Measurements from ENCODE around the gene DNAJA2. TPM values are rescaled to one million over a fixed set of nuclear protein-coding genes. Genes with fewer than 3 reads are reported as not detected.
"Not testable (repeated sequence)": the region's sequence is repeated elsewhere in the genome, so short reads cannot be mapped to it uniquely, and the experiment has no call there.

Gene DNAJA2
- total RNA-seq, 1 experiment from 2014 or later: 101 TPM

DNA sequence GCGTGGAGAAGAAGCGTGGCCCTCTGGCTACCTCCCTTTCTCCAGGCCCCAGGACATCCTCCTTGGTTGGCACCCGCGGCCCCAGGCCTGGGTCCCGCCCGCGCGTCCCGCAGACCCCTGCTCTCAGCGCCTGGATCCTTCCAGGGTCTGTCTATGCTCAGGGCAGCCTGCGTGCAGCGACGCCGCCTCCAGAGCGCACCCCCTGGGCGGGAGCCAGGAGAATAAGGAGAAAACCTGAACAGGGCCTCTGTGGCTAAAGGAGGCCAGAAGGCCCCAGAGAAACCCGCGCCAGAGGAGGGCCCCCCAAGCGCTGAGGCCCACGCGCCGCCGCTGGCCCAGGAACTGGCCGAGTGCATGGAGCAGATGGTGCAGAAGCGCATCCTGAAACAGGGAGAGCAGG is 40.4 kb upstream of the DNAJA2 start:
- H3K4me3 Mint-ChIP-seq: no peak overlapping the region
- POLR2A ChIA-PET: no interaction called here
- CTCF ChIA-PET: no interaction called here
- H3K36me3 Mint-ChIP-seq: no peaks in the 10 kb centered on the region
- H3K27ac Mint-ChIP-seq: no peak overlapping the region
- peaks cover 12% of the 10 kb centered on the region for H3K4me1 Mint-ChIP-seq
- ATAC-seq: peak; percentile 43
- no peaks in the 10 kb centered on the region for H3K27me3 Mint-ChIP-seq (ENCODE audit: low read depth)
- no peak for DNase-seq (ENCODE audit: low spot score)
- TF ChIP-seq ESRRA (CRISPR knock-in tag; IDR thresholded peaks at IDR 0.05; ENCODE audit: borderline replicate concordance) (no peak), RORB (CRISPR knock-in tag; IDR thresholded peaks at IDR 0.05) (no peak), JAZF1 (CRISPR knock-in tag; IDR thresholded peaks at IDR 0.05) (no peak)
- H3K9me3 Mint-ChIP-seq: peaks cover 6% of the 10 kb centered on the region; the same call in 1 of the 2 replicates

DNA sequence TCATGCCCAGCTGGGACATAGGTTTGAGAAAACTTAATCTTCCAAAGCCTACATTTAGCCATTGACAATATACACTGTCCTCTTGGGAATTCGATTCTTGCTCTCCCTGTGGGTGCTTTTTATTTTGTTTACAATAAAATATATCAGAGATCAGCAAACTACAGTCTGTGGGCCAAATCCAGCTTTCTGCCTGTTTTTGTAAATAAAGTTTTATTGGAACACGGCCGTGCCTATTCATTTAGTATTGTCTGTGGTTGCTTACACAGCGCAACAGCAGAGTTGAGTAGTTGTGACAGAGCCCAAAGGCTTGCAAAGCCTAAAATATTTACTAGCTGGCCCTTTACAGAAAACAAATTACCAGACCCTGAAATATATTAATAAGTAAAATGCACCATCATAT is 39.7 kb upstream of the DNAJA2 start:
- TF ChIP-seq NR2C2 (CRISPR knock-in tag; IDR thresholded peaks at IDR 0.05) (no peak), ZNF138 (CRISPR knock-in tag; conservative IDR thresholded peaks at IDR 0.05) (no peak)
- Mint-ChIP-seq H3K36me3 (no peaks in the 10 kb centered on the region), H3K9me3 (peaks cover 6% of the 10 kb centered on the region; the same call in 1 of the 2 replicates), H3K4me3 (no peak overlapping the region), H3K27me3 (ENCODE audit: low read depth) (no peaks in the 10 kb centered on the region), H3K27ac (no peak overlapping the region), H3K4me1 (peaks cover 11% of the 10 kb centered on the region)
- DNase-seq (ENCODE audit: low spot score): no peak
- ChIA-PET POLR2A (no interaction called here), CTCF (no interaction called here)
- no peak for ATAC-seq

DNA sequence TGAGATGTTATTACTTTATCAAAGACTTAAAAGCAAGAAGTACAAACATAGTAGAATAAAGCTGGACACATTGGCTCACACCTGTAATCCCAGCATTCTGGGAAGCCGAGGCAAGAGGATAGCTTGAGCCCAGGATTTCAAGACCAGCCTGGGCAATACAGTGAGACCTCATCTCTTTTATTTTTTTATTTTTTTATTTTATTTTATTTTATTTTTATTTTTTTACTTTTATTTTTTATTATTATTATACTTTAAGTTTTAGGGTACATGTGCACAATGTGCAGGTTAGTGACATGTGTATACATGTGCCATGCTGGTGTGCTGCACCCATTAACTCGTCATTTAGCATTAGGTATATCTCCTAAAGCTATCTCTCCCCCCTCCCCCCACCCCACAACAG is 37.3 kb upstream of the DNAJA2 start:
- H3K36me3 Mint-ChIP-seq; DNase-seq (ENCODE audit: low spot score); H3K27ac Mint-ChIP-seq; H3K9me3 Mint-ChIP-seq; CTCF ChIA-PET; ATAC-seq; H3K4me3 Mint-ChIP-seq; H3K27me3 Mint-ChIP-seq (ENCODE audit: low read depth); H3K4me1 Mint-ChIP-seq; POLR2A ChIA-PET: not testable (repeated sequence)
- peak; percentile 96 for TF ChIP-seq HMGA2 (CRISPR knock-in tag; IDR thresholded peaks at IDR 0.05)

DNA sequence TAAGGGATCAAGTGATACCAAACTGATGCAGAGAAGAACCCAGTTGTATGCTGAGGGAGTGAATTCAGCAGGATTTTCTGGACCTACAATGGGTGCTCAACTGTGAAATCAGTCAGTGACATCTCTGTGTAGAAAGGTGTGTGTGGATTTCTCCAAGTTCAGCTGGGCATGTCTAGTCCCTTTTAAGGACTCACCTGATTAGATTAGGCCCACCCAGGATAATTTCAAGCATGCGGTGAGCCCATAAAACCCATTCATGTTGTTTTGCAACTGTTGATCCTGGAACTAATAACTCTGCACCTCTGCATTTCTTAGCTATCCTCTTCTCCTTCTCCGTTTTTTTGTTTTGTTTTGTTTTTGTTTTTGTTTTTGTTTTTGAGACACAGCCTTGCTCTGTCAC is 35.1 kb upstream of the DNAJA2 start:
- H3K4me3 Mint-ChIP-seq: no peak overlapping the region
- CTCF ChIA-PET: no interaction called here
- POLR2A ChIA-PET: no interaction called here
- H3K9me3 Mint-ChIP-seq: peaks cover 12% of the 10 kb centered on the region
- H3K36me3 Mint-ChIP-seq: no peaks in the 10 kb centered on the region
- no peak overlapping the region for H3K27ac Mint-ChIP-seq
- H3K27me3 Mint-ChIP-seq (ENCODE audit: low read depth): no peaks in the 10 kb centered on the region
- DNase-seq (ENCODE audit: low spot score) (no peak), ATAC-seq (no peak)
- H3K4me1 Mint-ChIP-seq: no peaks in the 10 kb centered on the region
- TF ChIP-seq MXD4 (CRISPR knock-in tag; IDR thresholded peaks at IDR 0.05; ENCODE audit: borderline replicate concordance) (no peak), E2F1 (CRISPR knock-in tag; IDR thresholded peaks at IDR 0.05) (no peak), NFE2L1 (CRISPR knock-in tag; IDR thresholded peaks at IDR 0.05) (no peak), GTF2I (CRISPR knock-in tag; conservative IDR thresholded peaks at IDR 0.05) (no peak), ZBTB21 (CRISPR knock-in tag; IDR thresholded peaks at IDR 0.05; ENCODE audit: borderline replicate concordance) (no peak), ZNF532 (CRISPR knock-in tag; IDR thresholded peaks at IDR 0.05; ENCODE audit: borderline replicate concordance) (no peak), CREM (CRISPR knock-in tag; IDR thresholded peaks at IDR 0.05) (no peak), STAT6 (CRISPR knock-in tag; conservative IDR thresholded peaks at IDR 0.05; ENCODE audit: low read depth) (no peak), ETV6 (CRISPR knock-in tag; IDR thresholded peaks at IDR 0.05) (no peak), CDX4 (CRISPR knock-in tag; IDR thresholded peaks at IDR 0.05; ENCODE audit: borderline replicate concordance) (no peak), PRRX2 (CRISPR knock-in tag; IDR thresholded peaks at IDR 0.05) (no peak), ZNF317 (CRISPR knock-in tag; IDR thresholded peaks at IDR 0.05; ENCODE audit: borderline replicate concordance, low read depth) (no peak), NR1H2 (CRISPR knock-in tag; IDR thresholded peaks at IDR 0.05) (no peak), SP1 (CRISPR knock-in tag; conservative IDR thresholded peaks at IDR 0.05) (no peak)
- TF ChIP-seq, protein P1, sequence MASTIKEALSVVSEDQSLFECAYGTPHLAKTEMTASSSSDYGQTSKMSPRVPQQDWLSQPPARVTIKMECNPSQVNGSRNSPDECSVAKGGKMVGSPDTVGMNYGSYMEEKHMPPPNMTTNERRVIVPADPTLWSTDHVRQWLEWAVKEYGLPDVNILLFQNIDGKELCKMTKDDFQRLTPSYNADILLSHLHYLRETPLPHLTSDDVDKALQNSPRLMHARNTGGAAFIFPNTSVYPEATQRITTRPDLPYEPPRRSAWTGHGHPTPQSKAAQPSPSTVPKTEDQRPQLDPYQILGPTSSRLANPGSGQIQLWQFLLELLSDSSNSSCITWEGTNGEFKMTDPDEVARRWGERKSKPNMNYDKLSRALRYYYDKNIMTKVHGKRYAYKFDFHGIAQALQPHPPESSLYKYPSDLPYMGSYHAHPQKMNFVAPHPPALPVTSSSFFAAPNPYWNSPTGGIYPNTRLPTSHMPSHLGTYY (CRISPR knock-in tag; IDR thresholded peaks at IDR 0.05): no peak

All from WTC11 (cell line).